22Rv1 (cell line): ENCODE data around the gene OSTF1.

Experiments
- ZFX ChIP-seq: fragments of 450-650 bp; IDR thresholded peaks from 2 replicates; pipeline ENCODE4 v1.6.1; 2017; ENCODE audit warnings: antibody characterized with exemption, borderline replicate concordance
- TF ChIP-seq, protein P1 (sequence below): fragments of 450-650 bp; IDR thresholded peaks from 2 replicates; pipeline ENCODE4 v1.5.1; 2017; ENCODE audit warnings: mild to moderate bottlenecking

DNA sequence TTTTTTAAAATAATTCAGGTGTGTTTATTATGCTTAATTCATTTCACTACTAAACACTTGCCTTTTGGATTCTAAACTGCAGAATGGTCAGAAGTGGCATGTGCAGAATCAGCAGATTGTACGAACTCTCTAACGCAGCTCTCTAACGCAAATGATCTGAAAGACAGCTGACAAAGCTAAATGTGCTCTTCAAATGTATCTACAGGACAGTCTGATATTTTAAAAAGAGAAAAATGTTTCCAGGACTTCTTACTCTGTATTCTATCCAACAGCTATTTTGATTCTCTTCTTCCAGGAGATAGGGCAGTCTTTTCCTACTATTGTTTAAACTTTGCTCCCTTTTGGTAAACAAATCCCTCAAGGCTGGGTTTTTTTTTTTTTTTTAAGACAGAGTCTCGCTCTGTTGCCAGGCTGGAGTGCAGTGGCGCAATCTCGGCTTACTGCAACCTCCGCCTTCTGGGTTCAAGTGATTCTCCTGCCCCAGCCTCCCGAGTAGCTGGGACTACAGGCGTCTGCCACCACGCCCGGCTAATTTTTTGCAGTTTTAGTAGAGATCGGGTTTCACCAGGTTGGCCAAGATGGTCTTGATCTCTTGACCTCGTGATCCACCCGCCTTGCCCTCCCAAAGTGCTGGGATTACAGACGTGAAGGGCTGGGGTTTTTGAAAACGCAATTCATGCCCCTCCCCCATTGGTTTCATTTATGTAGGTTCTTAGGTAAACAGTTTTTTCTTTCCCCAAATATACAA lies 1.6 kb upstream of the OSTF1 start:
- TF ChIP-seq, protein P1, sequence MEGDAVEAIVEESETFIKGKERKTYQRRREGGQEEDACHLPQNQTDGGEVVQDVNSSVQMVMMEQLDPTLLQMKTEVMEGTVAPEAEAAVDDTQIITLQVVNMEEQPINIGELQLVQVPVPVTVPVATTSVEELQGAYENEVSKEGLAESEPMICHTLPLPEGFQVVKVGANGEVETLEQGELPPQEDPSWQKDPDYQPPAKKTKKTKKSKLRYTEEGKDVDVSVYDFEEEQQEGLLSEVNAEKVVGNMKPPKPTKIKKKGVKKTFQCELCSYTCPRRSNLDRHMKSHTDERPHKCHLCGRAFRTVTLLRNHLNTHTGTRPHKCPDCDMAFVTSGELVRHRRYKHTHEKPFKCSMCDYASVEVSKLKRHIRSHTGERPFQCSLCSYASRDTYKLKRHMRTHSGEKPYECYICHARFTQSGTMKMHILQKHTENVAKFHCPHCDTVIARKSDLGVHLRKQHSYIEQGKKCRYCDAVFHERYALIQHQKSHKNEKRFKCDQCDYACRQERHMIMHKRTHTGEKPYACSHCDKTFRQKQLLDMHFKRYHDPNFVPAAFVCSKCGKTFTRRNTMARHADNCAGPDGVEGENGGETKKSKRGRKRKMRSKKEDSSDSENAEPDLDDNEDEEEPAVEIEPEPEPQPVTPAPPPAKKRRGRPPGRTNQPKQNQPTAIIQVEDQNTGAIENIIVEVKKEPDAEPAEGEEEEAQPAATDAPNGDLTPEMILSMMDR, result no peak
- TF ChIP-seq ZFX, result no peak
